Esophagus muscularis mucosa (tissue), 3 donors: ENCODE data around the gene LYPLA2.

Source experiments
- POLR2A ChIP-seq: fragments of 450-650 bp; IDR thresholded peaks from one replicate; pipeline ENCODE4 v1.6.1; 2017; ENCODE audit warnings: antibody characterized with exemption, moderate library complexity, mild to moderate bottlenecking, low read depth
- TF ChIP-seq, protein P1 (sequence below), 3 experiments: fragments of 200-600 bp in 2 of 3; fragments of 450-650 bp in 1 of 3; sonication (generic) in 2 of 3; IDR thresholded peaks; one replicate each; pipeline ENCODE4 v1.5.1; 2017 to 2019; ENCODE audit warnings: antibody characterized with exemption in 3 of 3, mild to moderate bottlenecking in 2 of 3, moderate library complexity in 1 of 3

DNA sequence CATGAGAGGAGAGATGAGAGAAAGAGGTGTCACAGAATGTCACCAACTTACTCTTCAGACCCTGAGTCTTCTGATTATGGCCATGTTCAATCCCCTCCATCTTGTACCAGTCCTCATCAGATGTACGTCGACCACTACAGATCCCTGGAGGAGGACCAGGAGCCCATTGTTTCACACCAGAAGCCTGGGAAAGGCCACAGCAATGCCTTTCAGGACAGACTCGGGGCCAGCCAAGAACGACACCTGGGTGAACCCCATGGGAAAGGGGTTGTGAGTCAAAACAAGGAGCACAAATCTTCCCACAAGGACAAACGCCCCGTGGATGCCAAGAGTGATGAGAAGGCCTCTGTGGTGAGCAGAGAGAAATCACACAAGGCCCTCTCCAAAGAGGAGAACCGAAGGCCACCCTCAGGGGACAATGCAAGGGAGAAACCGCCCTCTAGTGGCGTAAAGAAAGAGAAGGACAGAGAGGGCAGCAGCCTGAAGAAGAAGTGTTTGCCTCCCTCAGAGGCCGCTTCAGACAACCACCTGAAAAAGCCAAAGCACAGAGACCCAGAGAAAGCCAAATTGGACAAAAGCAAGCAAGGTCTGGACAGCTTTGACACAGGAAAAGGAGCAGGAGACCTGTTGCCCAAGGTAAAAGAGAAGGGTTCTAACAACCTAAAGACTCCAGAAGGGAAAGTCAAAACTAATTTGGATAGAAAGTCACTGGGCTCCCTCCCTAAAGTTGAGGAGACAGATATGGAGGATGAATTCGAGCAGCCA lies 39.7 kb upstream of the LYPLA2 start:
- TF ChIP-seq, protein P1, sequence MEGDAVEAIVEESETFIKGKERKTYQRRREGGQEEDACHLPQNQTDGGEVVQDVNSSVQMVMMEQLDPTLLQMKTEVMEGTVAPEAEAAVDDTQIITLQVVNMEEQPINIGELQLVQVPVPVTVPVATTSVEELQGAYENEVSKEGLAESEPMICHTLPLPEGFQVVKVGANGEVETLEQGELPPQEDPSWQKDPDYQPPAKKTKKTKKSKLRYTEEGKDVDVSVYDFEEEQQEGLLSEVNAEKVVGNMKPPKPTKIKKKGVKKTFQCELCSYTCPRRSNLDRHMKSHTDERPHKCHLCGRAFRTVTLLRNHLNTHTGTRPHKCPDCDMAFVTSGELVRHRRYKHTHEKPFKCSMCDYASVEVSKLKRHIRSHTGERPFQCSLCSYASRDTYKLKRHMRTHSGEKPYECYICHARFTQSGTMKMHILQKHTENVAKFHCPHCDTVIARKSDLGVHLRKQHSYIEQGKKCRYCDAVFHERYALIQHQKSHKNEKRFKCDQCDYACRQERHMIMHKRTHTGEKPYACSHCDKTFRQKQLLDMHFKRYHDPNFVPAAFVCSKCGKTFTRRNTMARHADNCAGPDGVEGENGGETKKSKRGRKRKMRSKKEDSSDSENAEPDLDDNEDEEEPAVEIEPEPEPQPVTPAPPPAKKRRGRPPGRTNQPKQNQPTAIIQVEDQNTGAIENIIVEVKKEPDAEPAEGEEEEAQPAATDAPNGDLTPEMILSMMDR (IDR thresholded peaks at IDR 0.05): peak in 2 of 3 experiments; percentile 26 to 52
- TF ChIP-seq POLR2A: no peak
